ENCODE data around the gene ZFYVE26. TPM values are rescaled to one million over a fixed set of nuclear protein-coding genes. Genes with fewer than 3 reads are reported as not detected.

The ZFYVE26 gene
- total and polyA plus RNA-seq, 2 of the 8 experiments (the other 6 are each of a cell fraction or from before 2014, with no cell fraction given): 13.0 to 23.3 TPM

GRCh38 chr14:67851785-67852410, 35.5 kb upstream of the ZFYVE26 start (continued):
- TF ChIP-seq TAF7 (optimal IDR thresholded peaks at IDR 0.05; ENCODE audit: borderline replicate concordance, low read depth, low read length): no peak
- TF ChIP-seq FOSL1 (IDR thresholded peaks at IDR 0.05; ENCODE audit: insufficient read depth, low read depth, low read length): no peak
- TF ChIP-seq KDM4A (IDR thresholded peaks at IDR 0.05; ENCODE audit: low read depth, low read length, severe bottlenecking): no peak

Measured in H1 (cell line).